ENCODE measurements around the gene TAF11L2. TPM values are rescaled to one million over a fixed set of nuclear protein-coding genes. Genes with fewer than 3 reads are reported as not detected.
"Not testable (repeated sequence)": the region's sequence is repeated elsewhere in the genome, so short reads cannot be mapped to it uniquely, and the experiment has no call there.

The TAF11L2 gene
- total RNA-seq, 1 donor from 2014 or later = not detected

- H3K9me3 Mint-ChIP-seq = peaks cover 11% of the 10 kb centered on the region
- H3K36me3 Mint-ChIP-seq (ENCODE audit: low read depth) = no peaks in the 10 kb centered on the region
Measured at GRCh38 chr5:17487174-17487512, 10.9 kb upstream of the TAF11L2 start.

GRCh38 chr5:17491257-17491656 lies 6.8 kb upstream of the TAF11L2 start:
- H3K27ac Mint-ChIP-seq; DNase-seq (ENCODE audit: low spot score); H3K4me1 Mint-ChIP-seq (ENCODE audit: low read depth); H3K4me3 Mint-ChIP-seq; H3K27me3 Mint-ChIP-seq (ENCODE audit: insufficient read depth); intact Hi-C loops (cut with micrococcal nuclease); H3K36me3 Mint-ChIP-seq (ENCODE audit: low read depth): not testable (repeated sequence)
- H3K9me3 Mint-ChIP-seq = peaks cover 19% of the 10 kb centered on the region

More at GRCh38 chr5:17487174-17487512, 10.9 kb upstream of the TAF11L2 start:
- no peaks in the 10 kb centered on the region for H3K4me1 Mint-ChIP-seq (ENCODE audit: low read depth)
- H3K4me3 Mint-ChIP-seq = no peak overlapping the region
- intact Hi-C loops (cut with micrococcal nuclease) = no loop called here
- no peak overlapping the region for H3K27ac Mint-ChIP-seq
- DNase-seq (ENCODE audit: low spot score) = no peak
- H3K27me3 Mint-ChIP-seq (ENCODE audit: insufficient read depth) = no peaks in the 10 kb centered on the region

GRCh38 chr5:17492770-17493169 lies 5.3 kb upstream of the TAF11L2 start:
- H3K27ac Mint-ChIP-seq = no peak overlapping the region
- H3K27me3 Mint-ChIP-seq (ENCODE audit: insufficient read depth) = no peaks in the 10 kb centered on the region
- H3K4me3 Mint-ChIP-seq = no peak overlapping the region
- DNase-seq (ENCODE audit: low spot score) = no peak
- no peaks in the 10 kb centered on the region for H3K36me3 Mint-ChIP-seq (ENCODE audit: low read depth)
- peaks cover 19% of the 10 kb centered on the region for H3K9me3 Mint-ChIP-seq
- intact Hi-C loops (cut with micrococcal nuclease) = no loop called here
- H3K4me1 Mint-ChIP-seq (ENCODE audit: low read depth) = no peaks in the 10 kb centered on the region

GRCh38 chr5:17497446-17497845 lies 585 bp upstream of the TAF11L2 start:
- intact Hi-C loops (cut with micrococcal nuclease) = no loop called here
- H3K4me1 Mint-ChIP-seq (ENCODE audit: low read depth) = no peaks in the 10 kb centered on the region
- H3K9me3 Mint-ChIP-seq = peaks cover 15% of the 10 kb centered on the region
- no peaks in the 10 kb centered on the region for H3K27me3 Mint-ChIP-seq (ENCODE audit: insufficient read depth)
- no peak for DNase-seq (ENCODE audit: low spot score)
- no peak overlapping the region for H3K4me3 Mint-ChIP-seq
- H3K27ac Mint-ChIP-seq = no peak overlapping the region
- H3K36me3 Mint-ChIP-seq (ENCODE audit: low read depth) = no peaks in the 10 kb centered on the region

GRCh38 chr5:17511775-17512325 lies 13.8 kb downstream of the TAF11L2 start:
- H3K36me3 Mint-ChIP-seq (ENCODE audit: low read depth) = no peaks in the 10 kb centered on the region
- intact Hi-C loops (cut with micrococcal nuclease) = no loop called here
- H3K27me3 Mint-ChIP-seq (ENCODE audit: insufficient read depth) = no peaks in the 10 kb centered on the region
- H3K4me1 Mint-ChIP-seq (ENCODE audit: low read depth) = no peaks in the 10 kb centered on the region
- no peak overlapping the region for H3K27ac Mint-ChIP-seq
- peaks cover 9% of the 10 kb centered on the region for H3K9me3 Mint-ChIP-seq
- no peak overlapping the region for H3K4me3 Mint-ChIP-seq
- DNase-seq (ENCODE audit: low spot score) = no peak

GRCh38 chr5:17517526-17517925 lies 19.5 kb downstream of the TAF11L2 start:
- H3K4me1 Mint-ChIP-seq (ENCODE audit: low read depth); DNase-seq (ENCODE audit: low spot score); intact Hi-C loops (cut with micrococcal nuclease); H3K4me3 Mint-ChIP-seq; H3K9me3 Mint-ChIP-seq; H3K36me3 Mint-ChIP-seq (ENCODE audit: low read depth); H3K27ac Mint-ChIP-seq; H3K27me3 Mint-ChIP-seq (ENCODE audit: insufficient read depth): not testable (repeated sequence)

GRCh38 chr5:17518067-17518466 lies 20.0 kb downstream of the TAF11L2 start, which contains the start of gene TAF11L3:
Gene TAF11L3 (plus strand): TSS chr5:17518367.
- H3K9me3 Mint-ChIP-seq; H3K27ac Mint-ChIP-seq; H3K4me3 Mint-ChIP-seq; H3K36me3 Mint-ChIP-seq (ENCODE audit: low read depth); intact Hi-C loops (cut with micrococcal nuclease); H3K27me3 Mint-ChIP-seq (ENCODE audit: insufficient read depth); H3K4me1 Mint-ChIP-seq (ENCODE audit: low read depth); DNase-seq (ENCODE audit: low spot score): not testable (repeated sequence)

- intact Hi-C loops (cut with micrococcal nuclease); H3K9me3 Mint-ChIP-seq; H3K4me1 Mint-ChIP-seq (ENCODE audit: low read depth); H3K27ac Mint-ChIP-seq; H3K4me3 Mint-ChIP-seq; DNase-seq (ENCODE audit: low spot score); H3K36me3 Mint-ChIP-seq (ENCODE audit: low read depth); H3K27me3 Mint-ChIP-seq (ENCODE audit: insufficient read depth): not testable (repeated sequence)
Measured at GRCh38 chr5:17519508-17519907, 21.5 kb downstream of the TAF11L2 start.

GRCh38 chr5:17521501-17521900 lies 23.5 kb downstream of the TAF11L2 start, which contains the start of gene TAF11L4:
Gene TAF11L4 (plus strand): TSS chr5:17521801.
- H3K36me3 Mint-ChIP-seq (ENCODE audit: low read depth); H3K4me3 Mint-ChIP-seq; H3K9me3 Mint-ChIP-seq; H3K4me1 Mint-ChIP-seq (ENCODE audit: low read depth); H3K27ac Mint-ChIP-seq; H3K27me3 Mint-ChIP-seq (ENCODE audit: insufficient read depth); intact Hi-C loops (cut with micrococcal nuclease); DNase-seq (ENCODE audit: low spot score): not testable (repeated sequence)

GRCh38 chr5:17524935-17525334 lies 26.9 kb downstream of the TAF11L2 start, which contains the start of gene TAF11L5:
Gene TAF11L5 (plus strand): TSS chr5:17525235.
- H3K36me3 Mint-ChIP-seq (ENCODE audit: low read depth); DNase-seq (ENCODE audit: low spot score); H3K4me1 Mint-ChIP-seq (ENCODE audit: low read depth); H3K27ac Mint-ChIP-seq; H3K4me3 Mint-ChIP-seq; H3K9me3 Mint-ChIP-seq; H3K27me3 Mint-ChIP-seq (ENCODE audit: insufficient read depth); intact Hi-C loops (cut with micrococcal nuclease): not testable (repeated sequence)

GRCh38 chr5:17526504-17526903 lies 28.5 kb downstream of the TAF11L2 start:
- H3K4me1 Mint-ChIP-seq (ENCODE audit: low read depth); H3K27me3 Mint-ChIP-seq (ENCODE audit: insufficient read depth); H3K4me3 Mint-ChIP-seq; H3K36me3 Mint-ChIP-seq (ENCODE audit: low read depth); intact Hi-C loops (cut with micrococcal nuclease); H3K9me3 Mint-ChIP-seq; H3K27ac Mint-ChIP-seq: not testable (repeated sequence)
- DNase-seq (ENCODE audit: low spot score) = peak; percentile 9

- H3K27me3 Mint-ChIP-seq (ENCODE audit: insufficient read depth); H3K36me3 Mint-ChIP-seq (ENCODE audit: low read depth); H3K4me1 Mint-ChIP-seq (ENCODE audit: low read depth); H3K4me3 Mint-ChIP-seq; H3K27ac Mint-ChIP-seq; H3K9me3 Mint-ChIP-seq; intact Hi-C loops (cut with micrococcal nuclease); DNase-seq (ENCODE audit: low spot score): not testable (repeated sequence)
Measured at GRCh38 chr5:17528369-17528768, 30.3 kb downstream of the TAF11L2 start, which contains the start of gene TAF11L6. Gene TAF11L6 (plus strand): TSS chr5:17528669.
